ENCODE results near the gene RBM20.

GRCh38 chr10:110694820-110695538, 50.8 kb downstream of the RBM20 start:
- TF ChIP-seq CTCF (IDR thresholded peaks at IDR 0.05) (no peak), POLR2AphosphoS5 (IDR thresholded peaks at IDR 0.05) (no peak)

Measured in breast epithelium (tissue), 3 donors.